RWPE1 (cell line): ENCODE measurements around the gene POFUT1.

Source experiments
- CTCF ChIA-PET: fragments of 350-600 bp; sonication (Branson Sonifier 250); formaldehyde crosslinking; extraction: SDS; loops from one replicate; lab custom pipeline; 2021; lab: Yijun Ruan, JAX
- POLR2A ChIA-PET: fragments of 400-600 bp; formaldehyde crosslinking; extraction: SDS; loops from one replicate; lab custom pipeline; 2020; ENCODE audit warnings: antibody characterized with exemption; ENCODE audit not compliant: low non-redundant PET; lab: Yijun Ruan, JAX
- DNase-seq: peaks from one replicate; pipeline ENCODE4 v3.0.0; 2012; ENCODE audit warnings: low spot score
- H3K27ac ChIP-seq: fragments of 450-650 bp; 2 replicates; pipeline ENCODE4 v1.5.1; 2017
- TF ChIP-seq, protein P1 (sequence below): fragments of 450-650 bp; conservative IDR thresholded peaks from 2 replicates; pipeline ENCODE4 v1.5.1; 2017; ENCODE audit warnings: low read depth, mild to moderate bottlenecking

The POFUT1 gene

GRCh38 chr20:32179515-32179914 is 28.2 kb upstream of the POFUT1 start:
- no peak for DNase-seq
- POLR2A ChIA-PET, result no interaction called here
- CTCF ChIA-PET, result no interaction called here
- no peak overlapping the region for H3K27ac ChIP-seq
- TF ChIP-seq, protein P1, sequence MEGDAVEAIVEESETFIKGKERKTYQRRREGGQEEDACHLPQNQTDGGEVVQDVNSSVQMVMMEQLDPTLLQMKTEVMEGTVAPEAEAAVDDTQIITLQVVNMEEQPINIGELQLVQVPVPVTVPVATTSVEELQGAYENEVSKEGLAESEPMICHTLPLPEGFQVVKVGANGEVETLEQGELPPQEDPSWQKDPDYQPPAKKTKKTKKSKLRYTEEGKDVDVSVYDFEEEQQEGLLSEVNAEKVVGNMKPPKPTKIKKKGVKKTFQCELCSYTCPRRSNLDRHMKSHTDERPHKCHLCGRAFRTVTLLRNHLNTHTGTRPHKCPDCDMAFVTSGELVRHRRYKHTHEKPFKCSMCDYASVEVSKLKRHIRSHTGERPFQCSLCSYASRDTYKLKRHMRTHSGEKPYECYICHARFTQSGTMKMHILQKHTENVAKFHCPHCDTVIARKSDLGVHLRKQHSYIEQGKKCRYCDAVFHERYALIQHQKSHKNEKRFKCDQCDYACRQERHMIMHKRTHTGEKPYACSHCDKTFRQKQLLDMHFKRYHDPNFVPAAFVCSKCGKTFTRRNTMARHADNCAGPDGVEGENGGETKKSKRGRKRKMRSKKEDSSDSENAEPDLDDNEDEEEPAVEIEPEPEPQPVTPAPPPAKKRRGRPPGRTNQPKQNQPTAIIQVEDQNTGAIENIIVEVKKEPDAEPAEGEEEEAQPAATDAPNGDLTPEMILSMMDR, result no peak

- TF ChIP-seq, protein P1, result no peak
- no peak overlapping the region for H3K27ac ChIP-seq
- DNase-seq, result no peak
- CTCF ChIA-PET, result no interaction called here
- POLR2A ChIA-PET, result no interaction called here
Observed at GRCh38 chr20:32179934-32180333, 27.7 kb upstream of the POFUT1 start.

GRCh38 chr20:32181606-32182005 is 26.1 kb upstream of the POFUT1 start:
- ChIA-PET POLR2A (interaction anchor here (0.5 kb wide), 1 partner anchor 94 kb away, joined by 3 read pairs; no protein-coding TSS in a partner anchor), CTCF (interaction anchor here (0.7 kb wide), 1 partner anchor 1837 kb away, joined by 3 read pairs; no protein-coding TSS in a partner anchor)
- H3K27ac ChIP-seq, result no peak overlapping the region
- TF ChIP-seq, protein P1, result no peak
- no peak for DNase-seq

DNA sequence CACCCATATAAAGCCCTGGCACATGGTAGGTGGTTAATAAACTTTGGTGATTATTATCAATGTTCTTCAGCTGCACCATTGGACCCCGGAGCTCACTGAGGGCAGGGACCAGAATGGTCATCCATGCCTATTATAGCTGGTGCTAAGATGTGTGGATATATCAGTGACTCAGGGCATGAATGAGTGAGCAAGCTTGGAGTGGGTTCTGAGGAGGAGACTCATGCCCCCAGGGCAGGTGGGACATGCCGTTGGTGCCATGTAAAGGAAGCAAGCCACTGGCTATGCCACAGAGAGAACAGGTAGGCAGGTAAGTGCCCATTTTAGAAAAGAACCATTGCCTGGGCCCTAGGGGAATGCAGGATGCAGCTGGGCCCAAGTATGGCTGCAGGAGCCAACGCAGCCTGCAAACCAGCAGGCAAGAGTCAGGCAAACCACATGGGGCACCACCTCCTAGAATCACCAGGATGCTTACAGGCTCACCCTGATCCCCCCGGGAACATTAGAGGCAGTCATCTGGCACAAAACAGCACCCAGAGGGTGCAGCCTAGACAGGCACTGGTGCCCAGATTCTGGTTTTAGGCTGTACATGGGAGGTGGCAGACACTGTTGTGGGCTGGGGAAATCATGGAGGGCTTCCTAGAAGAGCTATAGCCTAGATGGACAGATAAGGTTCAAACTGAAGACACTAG is 23.6 kb upstream of the POFUT1 start:
- ChIA-PET CTCF (no interaction called here), POLR2A (interaction anchor here (0.5 kb wide), 1 partner anchor 141 kb away, joined by 4 read pairs; no protein-coding TSS in a partner anchor)
- no peak overlapping the region for H3K27ac ChIP-seq
- no peak for DNase-seq
- TF ChIP-seq, protein P1, result no peak

GRCh38 chr20:32184961-32185603 is 22.6 kb upstream of the POFUT1 start:
- no peak for DNase-seq
- POLR2A ChIA-PET, result no interaction called here
- CTCF ChIA-PET, result no interaction called here
- TF ChIP-seq, protein P1, result no peak
- H3K27ac ChIP-seq, result no peak overlapping the region

- POLR2A ChIA-PET, result no interaction called here
Observed at GRCh38 chr20:32186506-32186905, 21.2 kb upstream of the POFUT1 start.

More at GRCh38 chr20:32186506-32186905, 21.2 kb upstream of the POFUT1 start:
- H3K27ac ChIP-seq, result no peak overlapping the region
- CTCF ChIA-PET, result interaction anchor here (0.7 kb wide), 2 partner anchors 157 to 522 kb away, joined by 3 read pairs; no protein-coding TSS in a partner anchor
- DNase-seq, result no peak
- TF ChIP-seq, protein P1, result no peak
